Chondrocyte (in vitro differentiated cells): Measurements from ENCODE around the gene HMCN2. TPM values are rescaled to one million over a fixed set of nuclear protein-coding genes. Genes with fewer than 3 reads are reported as not detected.

Experiments
- DNase-seq: peaks from one replicate; pipeline ENCODE4 v3.0.0; 2021; ENCODE audit warnings: mixed read lengths, low spot score
- H3K27ac Mint-ChIP-seq: one replicate; pipeline ENCODE4 v1.8.0; 2021; ENCODE audit warnings: mild to moderate bottlenecking, moderate library complexity, mixed read lengths; ENCODE audit not compliant: unreplicated experiment
- H3K27me3 Mint-ChIP-seq: 2 replicates; pipeline ENCODE4 v1.8.0; 2021; ENCODE audit warnings: low read depth, mixed read lengths
- H3K36me3 Mint-ChIP-seq: 2 replicates; pipeline ENCODE4 v1.8.0; 2021; ENCODE audit warnings: low read depth, mixed read lengths
- H3K4me1 Mint-ChIP-seq: 2 replicates; pipeline ENCODE4 v1.8.0; 2021; ENCODE audit warnings: low read depth, mild to moderate bottlenecking, mixed read lengths
- H3K4me3 Mint-ChIP-seq: one replicate; pipeline ENCODE4 v1.8.0; 2021; ENCODE audit warnings: mild to moderate bottlenecking, moderate library complexity, mixed read lengths; ENCODE audit not compliant: unreplicated experiment
- H3K9me3 Mint-ChIP-seq: 2 replicates; pipeline ENCODE4 v1.8.0; 2021; ENCODE audit warnings: low read depth, mixed read lengths
- CTCF ChIP-seq: fragments of 200-600 bp; sonication (generic); IDR thresholded peaks from 2 replicates; pipeline ENCODE4 v1.5.0; 2021; ENCODE audit warnings: antibody characterized with exemption, mild to moderate bottlenecking, moderate library complexity
- total RNA-seq: library from RNA; stranded (reverse); gene quantifications from 3 replicates; pipeline ENCODE4 v1.2.1, GENCODE V29; 2021

Gene HMCN2
- total RNA-seq, 1 donor from 2014 or later: 0.05 TPM

- TF ChIP-seq CTCF: no peak
- H3K4me1 Mint-ChIP-seq: peaks cover 16% of the 10 kb centered on the region
- no peak overlapping the region for H3K27ac Mint-ChIP-seq
- no peak overlapping the region for H3K4me3 Mint-ChIP-seq
- H3K27me3 Mint-ChIP-seq: no peaks in the 10 kb centered on the region
- no peaks in the 10 kb centered on the region for H3K9me3 Mint-ChIP-seq
- H3K36me3 Mint-ChIP-seq: peaks cover 1% of the 10 kb centered on the region
- peak; percentile 42 for DNase-seq
Observed at GRCh38 chr9:130239741-130240241, 25.8 kb upstream of the HMCN2 start.

GRCh38 chr9:130240410-130241197, 25.0 kb upstream of the HMCN2 start:
- Mint-ChIP-seq H3K27ac (no peak overlapping the region), H3K36me3 (peaks cover 1% of the 10 kb centered on the region), H3K4me1 (peaks cover 15% of the 10 kb centered on the region), H3K9me3 (no peaks in the 10 kb centered on the region), H3K27me3 (peaks cover 2% of the 10 kb centered on the region), H3K4me3 (no peak overlapping the region)
- no peak for TF ChIP-seq CTCF
- peak; percentile 20 for DNase-seq

DNA sequence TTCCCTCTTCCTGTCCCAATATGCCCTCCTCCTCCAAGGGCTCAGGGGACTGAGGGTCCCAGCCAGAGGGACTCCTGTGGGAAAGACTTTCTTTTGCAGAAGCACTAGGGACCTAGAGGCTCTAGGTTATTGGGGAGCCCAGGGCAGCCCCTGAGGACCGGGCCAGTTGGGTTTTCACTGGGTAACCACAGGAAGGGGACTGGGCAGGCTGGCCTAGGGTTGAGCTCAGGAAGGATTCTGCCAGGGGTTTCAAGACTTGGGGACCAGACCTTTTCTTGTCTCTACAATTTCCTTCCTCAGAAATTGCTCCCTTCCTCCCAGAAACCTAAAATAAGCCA, 24.4 kb upstream of the HMCN2 start:
- no peak for TF ChIP-seq CTCF
- H3K36me3 Mint-ChIP-seq: no peaks in the 10 kb centered on the region
- H3K9me3 Mint-ChIP-seq: no peaks in the 10 kb centered on the region
- H3K27ac Mint-ChIP-seq: no peak overlapping the region
- H3K4me3 Mint-ChIP-seq: no peak overlapping the region
- DNase-seq: peak; percentile 28
- peaks cover 10% of the 10 kb centered on the region for H3K4me1 Mint-ChIP-seq
- peaks cover 2% of the 10 kb centered on the region for H3K27me3 Mint-ChIP-seq

GRCh38 chr9:130242270-130243014, 23.1 kb upstream of the HMCN2 start:
- Mint-ChIP-seq H3K36me3 (no peaks in the 10 kb centered on the region), H3K27ac (no peak overlapping the region), H3K9me3 (no peaks in the 10 kb centered on the region), H3K4me3 (peak overlapping the region; percentile 45), H3K27me3 (peaks cover 2% of the 10 kb centered on the region), H3K4me1 (peaks cover 10% of the 10 kb centered on the region)
- TF ChIP-seq CTCF: no peak
- peak; percentile 57 for DNase-seq

- peak; percentile 87 for DNase-seq
- Mint-ChIP-seq H3K4me3 (peak overlapping the region; percentile 45), H3K36me3 (no peaks in the 10 kb centered on the region), H3K4me1 (peaks cover 10% of the 10 kb centered on the region), H3K27ac (no peak overlapping the region), H3K9me3 (no peaks in the 10 kb centered on the region), H3K27me3 (peaks cover 2% of the 10 kb centered on the region)
- TF ChIP-seq CTCF: peak; percentile 93
Observed at GRCh38 chr9:130243015-130243881, 22.3 kb upstream of the HMCN2 start.
